ENCODE data around the gene SIL1.

Gene SIL1

GRCh38 chr5:138960145-138960692 is 237.9 kb downstream of the SIL1 start:
- no peak overlapping the region for H3K27ac ChIP-seq
- CTCF ChIA-PET: no interaction called here
- no peak for DNase-seq (ENCODE audit: low spot score)
- no peak for TF ChIP-seq CTCF (conservative IDR thresholded peaks at IDR 0.05; ENCODE audit: low read depth)
- POLR2A ChIA-PET (ENCODE audit: low non-redundant PET): interaction anchor here (0.7 kb wide), 1 partner anchor 574 kb away, joined by 6 read pairs; no protein-coding TSS in a partner anchor

GRCh38 chr5:138956801-138957200 is 241.4 kb downstream of the SIL1 start:
- POLR2A ChIA-PET (ENCODE audit: low non-redundant PET): interaction anchor here (0.7 kb wide), 1 partner anchor 1866 kb away, joined by 3 read pairs; no protein-coding TSS in a partner anchor
- CTCF ChIA-PET: interaction anchor here (0.5 kb wide), 1 partner anchor 164 kb away, joined by 3 read pairs; no protein-coding TSS in a partner anchor
- no peak for TF ChIP-seq CTCF (conservative IDR thresholded peaks at IDR 0.05; ENCODE audit: low read depth)

GRCh38 chr5:138955671-138956295 is 242.4 kb downstream of the SIL1 start:
- CTCF ChIA-PET: no interaction called here
- POLR2A ChIA-PET (ENCODE audit: low non-redundant PET): no interaction called here

More at GRCh38 chr5:138956801-138957200, 241.4 kb downstream of the SIL1 start:
- H3K27ac ChIP-seq: no peak overlapping the region
- DNase-seq (ENCODE audit: low spot score): no peak

GRCh38 chr5:138955013-138955660 is 243.0 kb downstream of the SIL1 start:
- CTCF ChIA-PET: no interaction called here
- DNase-seq (ENCODE audit: low spot score): no peak
- POLR2A ChIA-PET (ENCODE audit: low non-redundant PET): no interaction called here
- no peak for TF ChIP-seq CTCF (conservative IDR thresholded peaks at IDR 0.05; ENCODE audit: low read depth)
- no peak overlapping the region for H3K27ac ChIP-seq

More at GRCh38 chr5:138955671-138956295, 242.4 kb downstream of the SIL1 start:
- no peak for DNase-seq (ENCODE audit: low spot score)
- no peak overlapping the region for H3K27ac ChIP-seq
- TF ChIP-seq CTCF (conservative IDR thresholded peaks at IDR 0.05; ENCODE audit: low read depth): no peak

GRCh38 chr5:138954257-138955012 is 243.7 kb downstream of the SIL1 start:
- DNase-seq (ENCODE audit: low spot score): no peak
- ChIA-PET POLR2A (ENCODE audit: low non-redundant PET) (no interaction called here), CTCF (interaction anchor here (0.5 to 0.7 kb wide), 5 partner anchors 8 to 521 kb away, joined by 3 to 4 read pairs (median 3); no protein-coding TSS in a partner anchor)
- no peak for TF ChIP-seq CTCF (conservative IDR thresholded peaks at IDR 0.05; ENCODE audit: low read depth)
- H3K27ac ChIP-seq: peak overlapping the region; percentile 50

Data from RWPE1 (cell line).